Body of pancreas (tissue), 4 donors: ENCODE results near the gene CAMK2G.

Source experiments
- POLR2A ChIP-seq, 3 donors: fragments of 450-650 bp; IDR thresholded peaks; one replicate each; pipeline ENCODE4 v1.6.1; 2016; ENCODE audit warnings: antibody characterized with exemption in 3 of 3, mild to moderate bottlenecking in 2 of 3
- TF ChIP-seq, protein P1 (sequence below), 7 experiments: fragments of 450-650 bp in 4 of 7; fragments of 200-600 bp in 3 of 7; sonication (generic) in 3 of 7; IDR thresholded peaks; one replicate each; pipeline ENCODE4 v1.5.1; 2016 to 2019; ENCODE audit warnings: antibody characterized with exemption in 7 of 7

DNA sequence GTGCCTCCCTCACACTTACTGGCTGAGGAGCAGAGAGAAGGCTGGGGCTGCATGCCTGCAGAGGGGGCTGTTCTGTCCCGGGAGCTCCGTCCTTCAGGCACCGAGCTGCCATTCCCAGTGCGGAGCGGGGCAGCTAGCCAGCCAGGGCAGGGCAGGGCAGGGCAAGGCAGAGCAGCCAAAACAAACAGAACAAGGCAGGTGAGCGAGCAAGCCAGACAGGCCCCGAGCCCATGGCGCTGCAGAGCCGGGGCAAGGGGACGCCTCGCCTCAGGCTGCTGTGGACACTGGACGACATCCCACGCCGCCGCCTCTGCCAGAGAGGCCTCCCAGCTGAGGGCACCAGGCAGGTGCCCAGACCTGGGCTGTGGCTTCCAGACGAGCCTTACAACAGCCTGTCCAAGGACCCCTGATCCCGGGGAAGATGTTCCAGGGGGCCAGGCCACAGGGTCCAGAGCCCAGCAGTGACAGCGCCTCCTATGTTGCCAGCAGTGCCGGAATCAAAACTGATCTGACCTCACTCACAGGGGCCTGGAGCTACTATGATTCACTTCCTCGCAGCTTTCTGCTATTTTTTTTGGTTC is 54.8 kb downstream of the CAMK2G start:
- TF ChIP-seq, protein P1, sequence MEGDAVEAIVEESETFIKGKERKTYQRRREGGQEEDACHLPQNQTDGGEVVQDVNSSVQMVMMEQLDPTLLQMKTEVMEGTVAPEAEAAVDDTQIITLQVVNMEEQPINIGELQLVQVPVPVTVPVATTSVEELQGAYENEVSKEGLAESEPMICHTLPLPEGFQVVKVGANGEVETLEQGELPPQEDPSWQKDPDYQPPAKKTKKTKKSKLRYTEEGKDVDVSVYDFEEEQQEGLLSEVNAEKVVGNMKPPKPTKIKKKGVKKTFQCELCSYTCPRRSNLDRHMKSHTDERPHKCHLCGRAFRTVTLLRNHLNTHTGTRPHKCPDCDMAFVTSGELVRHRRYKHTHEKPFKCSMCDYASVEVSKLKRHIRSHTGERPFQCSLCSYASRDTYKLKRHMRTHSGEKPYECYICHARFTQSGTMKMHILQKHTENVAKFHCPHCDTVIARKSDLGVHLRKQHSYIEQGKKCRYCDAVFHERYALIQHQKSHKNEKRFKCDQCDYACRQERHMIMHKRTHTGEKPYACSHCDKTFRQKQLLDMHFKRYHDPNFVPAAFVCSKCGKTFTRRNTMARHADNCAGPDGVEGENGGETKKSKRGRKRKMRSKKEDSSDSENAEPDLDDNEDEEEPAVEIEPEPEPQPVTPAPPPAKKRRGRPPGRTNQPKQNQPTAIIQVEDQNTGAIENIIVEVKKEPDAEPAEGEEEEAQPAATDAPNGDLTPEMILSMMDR (IDR thresholded peaks at IDR 0.05) = peak in 5 of 7 experiments; percentile 22 to 41 (median 37)
- TF ChIP-seq POLR2A (IDR thresholded peaks at IDR 0.05) = no peak
